K562 (cell line): ENCODE data around the gene ECM1. TPM values are rescaled to one million over a fixed set of nuclear protein-coding genes. Genes with fewer than 3 reads are reported as not detected.

Source experiments
- CHCHD3 ChIP-seq: fragments of 250-450 bp; sonication (Bioruptor Pico); IDR thresholded peaks from 2 replicates; pipeline ENCODE4 v2.1.2; 2022; ENCODE audit warnings: mild to moderate bottlenecking
- ESRRA ChIP-seq: fragments of 450-650 bp; IDR thresholded peaks from 2 replicates; pipeline ENCODE4 v1.6.1; 2014; ENCODE audit warnings: low read depth, mild to moderate bottlenecking, moderate library complexity, borderline replicate concordance
- FOXK2 ChIP-seq, 2 experiments: fragments of 450-650 bp; IDR thresholded peaks in 1 of 2; conservative IDR thresholded peaks in 1 of 2; 2 replicates each; pipeline ENCODE4 v1.6.1; 2016; ENCODE audit warnings: low read depth in 2 of 2, mild to moderate bottlenecking in 1 of 2
- GABPA ChIP-seq: fragments of 200-800 bp; sonication (Bioruptor generic); conservative IDR thresholded peaks from 2 replicates; pipeline ENCODE4 v1.6.1; 2016; ENCODE audit warnings: low read depth, missing genetic modification characterization, missing compliant biosample characterization
- GTF2B ChIP-seq: IDR thresholded peaks from 2 replicates; pipeline ENCODE4 v1.6.1; 2011; ENCODE audit not compliant: insufficient read length; ENCODE audit errors: extremely low read depth
- HLTF ChIP-seq: fragments of 450-650 bp; IDR thresholded peaks from 2 replicates; pipeline ENCODE4 v1.6.1; 2016
- MAFF ChIP-seq: IDR thresholded peaks from 2 replicates; pipeline ENCODE4 v1.6.1; 2012; ENCODE audit warnings: low read length, improper control_type of control experiment
- NR2C2 ChIP-seq, 2 experiments: fragments of 200-800 bp in 1 of 2; sonication (Bioruptor generic) in 1 of 2; sonication (generic) in 1 of 2; formaldehyde crosslinking in 1 of 2; IDR thresholded peaks; 2 replicates each; pipeline versions ENCODE4 v1.6.1 to v1.8.0; 2016 to 2022; ENCODE audit warnings: mild to moderate bottlenecking in 1 of 2, missing compliant biosample characterization in 1 of 2, missing genetic modification characterization in 1 of 2, missing genetic modification reagents in 1 of 2
- SAFB ChIP-seq: fragments of 200-400 bp; formaldehyde crosslinking; IDR thresholded peaks from 2 replicates; pipeline ENCODE4 v1.6.1; 2017; ENCODE audit warnings: low read depth, low read length, borderline replicate concordance
- SREBF1 ChIP-seq: fragments of 150-350 bp; IDR thresholded peaks from 2 replicates; pipeline ENCODE4 v1.6.1; 2014; ENCODE audit warnings: antibody characterized with exemption, low read depth, low read length, borderline replicate concordance
- SREBF2 ChIP-seq: sonication (generic); formaldehyde crosslinking; IDR thresholded peaks from 2 replicates; pipeline ENCODE4 v1.4.0; 2020; ENCODE audit warnings: mild to moderate bottlenecking, missing genetic modification reagents
- SRSF3 ChIP-seq: fragments of 200-400 bp; formaldehyde crosslinking; IDR thresholded peaks from 2 replicates; pipeline ENCODE4 v1.6.1; 2016; ENCODE audit warnings: mild to moderate bottlenecking, low read length, moderate library complexity; ENCODE audit not compliant: insufficient read depth
- TEAD2 ChIP-seq: fragments of 450-650 bp; IDR thresholded peaks from 2 replicates; pipeline ENCODE4 v1.6.1; 2016; ENCODE audit warnings: missing genetic modification characterization, control low read depth, missing compliant biosample characterization
- TFE3 ChIP-seq: fragments of 450-650 bp; formaldehyde crosslinking; IDR thresholded peaks from 2 replicates; pipeline ENCODE4 v1.4.0; 2020; ENCODE audit warnings: mild to moderate bottlenecking, mixed read lengths
- ZNF140 ChIP-seq: fragments of 250-450 bp; sonication (Bioruptor Pico); IDR thresholded peaks from 2 replicates; pipeline ENCODE4 v1.8.0; 2021; ENCODE audit warnings: moderate library complexity, mild to moderate bottlenecking, inconsistent platforms
- ZNF280A ChIP-seq: fragments of 450-650 bp; IDR thresholded peaks from 2 replicates; pipeline ENCODE4 v1.6.1; 2018; ENCODE audit warnings: mild to moderate bottlenecking, low read depth; ENCODE audit not compliant: partially characterized antibody
- polyA plus RNA-seq, 8 experiments: library from polyadenylated mRNA; depleted of rRNA in 4 of 8; stranded (reverse) in 5 of 8; unstranded in 3 of 8; fragments of >200 nt; fragmentation: Nextera tagmentation in 2 of 8; fragmentation: Illumina TruSeq in 1 of 8; extraction: Ambion mirVana in 2 of 8; extraction: Trizol in 1 of 8; gene quantifications; 2 replicates each; pipeline versions ENCODE4 v1.2.1 to v1.2.3, GENCODE V29; 2011 to 2014; ENCODE audit warnings: inconsistent platforms in 1 of 8, missing spikeins in 1 of 8
- total RNA-seq, 7 experiments: library from RNA; depleted of rRNA in 6 of 7; stranded (reverse); fragments of >200 nt in 6 of 7; fragmentation: Illumina TruSeq in 2 of 7; extraction: Trizol in 2 of 7; gene quantifications; 2 replicates each; pipeline versions ENCODE4 v1.2.1 to v1.2.3, GENCODE V29; 2011 to 2021; ENCODE audit warnings: low replicate concordance in 1 of 7
- TF ChIP-seq, protein P1 (sequence below): sonication (generic); formaldehyde crosslinking; IDR thresholded peaks from 2 replicates; pipeline ENCODE4 v1.4.0; 2020; ENCODE audit warnings: mild to moderate bottlenecking, missing genetic modification reagents

The ECM1 gene
- total and polyA plus RNA-seq, 9 of the 15 experiments (the other 6 are each of a cell fraction or from before 2014, with no cell fraction given): 6.6 to 52.2 (median 12.8) TPM

- no peak for TF ChIP-seq ZNF280A
- TF ChIP-seq FOXK2 (conservative IDR thresholded peaks at IDR 0.05 in 1 of 2, IDR thresholded peaks at IDR 0.05 in 1 of 2; ENCODE audit: low read depth in 2 of 2): peak; percentile 89 to 95
- TF ChIP-seq GTF2B: no peak
- no peak for TF ChIP-seq CHCHD3 (CRISPR knock-in tag)
- no peak; the same call in 1 of the 2 replicates for TF ChIP-seq MAFF
- TF ChIP-seq ESRRA: peak; percentile 82; the same call in 1 of the 2 replicates
- TF ChIP-seq SRSF3: no peak
- peak; percentile 62; the same call in 1 of the 2 replicates for TF ChIP-seq NR2C2 (CRISPR knock-in tag; IDR thresholded peaks at IDR 0.05)
- TF ChIP-seq NR2C2 (tag; IDR thresholded peaks at IDR 0.05): no peak; the same call in none of the 2 replicates
- TF ChIP-seq, protein P1, sequence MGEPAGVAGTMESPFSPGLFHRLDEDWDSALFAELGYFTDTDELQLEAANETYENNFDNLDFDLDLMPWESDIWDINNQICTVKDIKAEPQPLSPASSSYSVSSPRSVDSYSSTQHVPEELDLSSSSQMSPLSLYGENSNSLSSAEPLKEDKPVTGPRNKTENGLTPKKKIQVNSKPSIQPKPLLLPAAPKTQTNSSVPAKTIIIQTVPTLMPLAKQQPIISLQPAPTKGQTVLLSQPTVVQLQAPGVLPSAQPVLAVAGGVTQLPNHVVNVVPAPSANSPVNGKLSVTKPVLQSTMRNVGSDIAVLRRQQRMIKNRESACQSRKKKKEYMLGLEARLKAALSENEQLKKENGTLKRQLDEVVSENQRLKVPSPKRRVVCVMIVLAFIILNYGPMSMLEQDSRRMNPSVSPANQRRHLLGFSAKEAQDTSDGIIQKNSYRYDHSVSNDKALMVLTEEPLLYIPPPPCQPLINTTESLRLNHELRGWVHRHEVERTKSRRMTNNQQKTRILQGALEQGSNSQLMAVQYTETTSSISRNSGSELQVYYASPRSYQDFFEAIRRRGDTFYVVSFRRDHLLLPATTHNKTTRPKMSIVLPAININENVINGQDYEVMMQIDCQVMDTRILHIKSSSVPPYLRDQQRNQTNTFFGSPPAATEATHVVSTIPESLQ: 0 out of 2 replicates have a peak, but pooled peaks have one; percentile 60
- TF ChIP-seq ZNF140 (CRISPR knock-in tag): no peak
- 0 out of 2 replicates have a peak, but pooled peaks have one; percentile 68 for TF ChIP-seq SREBF1
- TF ChIP-seq TEAD2 (tag): peak; percentile 10; the same call in 1 of the 2 replicates
- peak; percentile 98 for TF ChIP-seq GABPA (tag)
- no peak for TF ChIP-seq SAFB
- TF ChIP-seq HLTF: peak; percentile 75; the same call in 1 of the 2 replicates
- TF ChIP-seq TFE3 (CRISPR knock-in tag): no peak
- TF ChIP-seq SREBF2 (CRISPR knock-in tag): no peak
Observed at GRCh38 chr1:150486966-150487762, 20.7 kb upstream of the ECM1 start, which contains the start of gene TARS2 (continued).
